T-helper 9 cell (primary cell): Measurements from ENCODE around the gene MSH2.
A peak's percentile ranks its signal among the peaks of the same experiment; 100 is the strongest.
"Not testable (repeated sequence)": the region's sequence is repeated elsewhere in the genome, so short reads cannot be mapped to it uniquely, and the experiment has no call there.

Experiments used
- DNase-seq: peaks from one replicate; pipeline ENCODE4 v3.0.0-alpha.2; 2020
- total RNA-seq, 2 donors: gene quantifications; one replicate each; lab custom pipeline; 2026; lab: John Stamatoyannopoulos, UW

The MSH2 gene
- 21.7 to 40.1 reads per million in 2 donors for total RNA-seq

DNA sequence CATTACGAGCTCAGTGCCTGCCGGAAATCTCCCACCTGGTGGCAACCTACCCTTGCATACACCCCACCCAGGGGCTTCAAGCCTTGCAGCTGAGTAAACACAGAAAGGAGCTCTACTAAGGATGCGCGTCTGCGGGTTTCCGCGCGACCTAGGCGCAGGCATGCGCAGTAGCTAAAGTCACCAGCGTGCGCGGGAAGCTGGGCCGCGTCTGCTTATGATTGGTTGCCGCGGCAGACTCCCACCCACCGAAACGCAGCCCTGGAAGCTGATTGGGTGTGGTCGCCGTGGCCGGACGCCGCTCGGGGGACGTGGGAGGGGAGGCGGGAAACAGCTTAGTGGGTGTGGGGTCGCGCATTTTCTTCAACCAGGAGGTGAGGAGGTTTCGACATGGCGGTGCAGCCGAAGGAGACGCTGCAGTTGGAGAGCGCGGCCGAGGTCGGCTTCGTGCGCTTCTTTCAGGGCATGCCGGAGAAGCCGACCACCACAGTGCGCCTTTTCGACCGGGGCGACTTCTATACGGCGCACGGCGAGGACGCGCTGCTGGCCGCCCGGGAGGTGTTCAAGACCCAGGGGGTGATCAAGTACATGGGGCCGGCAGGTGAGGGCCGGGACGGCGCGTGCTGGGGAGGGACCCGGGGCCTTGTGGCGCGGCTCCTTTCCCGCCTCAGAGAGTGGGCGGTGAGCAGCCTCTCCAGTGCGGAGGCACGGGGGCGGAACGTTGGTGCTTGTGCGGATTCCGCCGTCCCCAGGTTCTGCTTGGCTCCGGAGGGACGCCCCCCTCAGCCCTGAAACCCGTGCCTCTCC lies at the start of gene MSH2:
Gene MSH2 (plus strand): TSS at position 352 of the 804 bp plus-strand sequence. CDS start 36 bp downstream, at position 388.
- DNase-seq = peak; percentile 84

GRCh38 chr2:47354013-47354847 lies 48.7 kb upstream of the MSH2 start:
- no peak for DNase-seq

GRCh38 chr2:47354848-47355204 lies 48.1 kb upstream of the MSH2 start:
- DNase-seq = no peak

DNA sequence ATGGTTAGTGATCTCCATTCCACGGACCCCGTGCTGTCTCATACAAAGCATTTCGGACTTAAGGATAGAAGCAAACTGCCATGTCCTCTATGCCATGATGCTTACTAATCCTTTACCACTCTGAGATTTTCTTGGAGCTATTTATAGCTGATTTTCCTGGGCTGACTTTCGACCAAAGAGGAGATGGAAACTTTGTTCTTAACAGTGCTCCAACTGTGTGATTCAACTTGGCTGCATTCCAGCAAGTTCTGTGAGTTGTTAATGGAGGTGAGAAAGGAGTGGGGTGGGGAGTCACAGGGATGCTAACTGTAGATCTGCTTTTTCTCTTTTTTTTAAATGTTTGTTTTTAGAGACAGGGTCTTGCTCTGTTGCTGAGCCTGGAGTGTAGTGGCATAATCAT lies 45.5 kb upstream of the MSH2 start:
- DNase-seq = no peak

GRCh38 chr2:47359375-47359868 lies 43.5 kb upstream of the MSH2 start:
- no peak for DNase-seq

DNA sequence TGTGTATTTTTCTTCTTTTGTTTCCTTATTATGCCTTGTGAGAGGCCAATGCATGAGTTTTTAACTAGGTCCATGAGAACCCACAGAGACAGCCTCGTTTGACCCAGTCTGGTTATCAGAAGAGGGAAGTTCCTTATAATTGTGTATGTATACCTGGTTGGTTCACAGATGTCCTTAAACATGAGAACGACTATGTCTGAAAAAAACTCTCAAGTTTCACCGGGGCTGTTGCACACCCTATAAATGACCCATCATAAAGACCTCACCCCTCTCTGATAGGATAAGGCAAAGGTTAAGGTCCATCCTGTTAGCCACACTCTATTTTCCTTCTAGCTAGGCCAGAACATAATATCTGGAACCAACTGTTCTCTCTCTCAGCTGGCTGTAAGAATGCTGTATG lies 42.7 kb upstream of the MSH2 start:
- DNase-seq = no peak

DNA sequence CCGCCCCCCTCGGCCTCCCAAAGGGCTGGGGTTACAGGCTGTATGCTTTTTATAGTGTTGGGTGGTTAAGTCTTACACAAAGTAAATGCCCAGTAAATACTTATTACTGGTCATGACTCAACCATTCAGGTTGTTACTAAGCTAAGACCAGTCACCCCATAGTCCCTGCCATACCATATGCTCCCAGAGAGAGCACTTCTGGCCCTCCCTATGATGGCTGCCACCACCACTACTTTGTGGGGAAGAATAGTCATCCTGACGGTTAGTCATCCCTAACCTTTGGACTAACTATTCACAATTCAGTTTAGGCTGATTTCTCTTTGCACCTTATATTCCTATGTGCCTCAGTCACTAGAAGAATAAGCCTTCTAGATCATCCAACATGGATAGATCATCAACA lies 42.0 kb upstream of the MSH2 start:
- no peak for DNase-seq

DNA sequence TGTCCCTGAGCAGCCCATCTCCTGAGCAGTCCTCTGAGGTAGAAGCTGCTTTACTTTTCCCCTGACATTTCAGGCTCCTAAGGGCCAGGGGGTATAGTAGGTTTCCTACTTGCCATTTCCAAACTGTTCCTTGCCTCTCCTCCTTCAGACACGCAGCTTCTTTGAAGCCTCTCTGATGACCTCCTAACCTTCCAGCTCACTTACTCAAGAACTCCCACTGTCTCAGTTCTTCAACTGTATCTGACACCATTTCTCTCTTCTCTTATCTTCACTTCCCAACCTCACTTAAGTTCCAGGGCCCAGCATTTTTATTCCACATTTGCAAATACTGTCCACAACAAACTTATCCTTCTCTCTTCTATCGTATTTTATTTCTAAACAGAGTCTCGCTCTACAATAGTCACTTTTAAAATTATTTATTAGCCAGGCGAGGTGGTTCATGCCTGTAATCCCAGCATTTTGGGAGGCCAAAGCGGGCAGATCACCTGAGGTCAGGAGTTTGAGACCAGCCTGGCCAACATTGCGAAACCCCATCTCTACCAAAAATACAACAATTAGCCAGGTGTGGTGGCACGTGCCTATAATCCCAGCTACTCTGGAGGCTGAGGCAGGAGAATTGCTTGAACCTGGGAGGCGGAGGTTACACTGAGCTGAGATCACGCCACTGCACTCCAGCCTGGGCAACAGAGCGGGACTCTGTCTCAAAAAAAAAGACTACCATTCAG lies 41.3 kb upstream of the MSH2 start:
- not testable (repeated sequence) for DNase-seq

GRCh38 chr2:47373747-47374146 lies 29.2 kb upstream of the MSH2 start:
- no peak for DNase-seq

- DNase-seq = no peak
Measured at GRCh38 chr2:47375307-47375706, 27.6 kb upstream of the MSH2 start.

DNA sequence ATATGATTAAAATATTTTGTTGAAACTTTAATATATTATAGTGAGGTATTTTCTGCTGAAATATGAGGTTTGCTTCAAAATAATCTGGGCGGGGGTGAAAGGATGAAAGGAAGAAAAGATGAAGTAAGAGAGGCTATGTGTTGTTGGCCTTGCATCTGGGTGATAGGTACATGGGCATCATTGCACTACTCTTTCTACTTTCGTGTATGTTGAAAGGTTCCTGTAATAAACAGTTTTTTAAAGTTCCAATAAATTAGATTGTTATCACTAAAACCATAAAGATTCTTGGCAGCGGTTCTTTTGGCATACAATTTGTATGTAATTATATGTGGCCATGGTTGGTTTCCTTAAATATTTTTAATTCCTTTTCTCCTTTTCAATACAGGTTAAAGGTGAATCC lies 23.6 kb upstream of the MSH2 start:
- no peak for DNase-seq

GRCh38 chr2:47381408-47381807 lies 21.5 kb upstream of the MSH2 start:
- no peak for DNase-seq

DNA sequence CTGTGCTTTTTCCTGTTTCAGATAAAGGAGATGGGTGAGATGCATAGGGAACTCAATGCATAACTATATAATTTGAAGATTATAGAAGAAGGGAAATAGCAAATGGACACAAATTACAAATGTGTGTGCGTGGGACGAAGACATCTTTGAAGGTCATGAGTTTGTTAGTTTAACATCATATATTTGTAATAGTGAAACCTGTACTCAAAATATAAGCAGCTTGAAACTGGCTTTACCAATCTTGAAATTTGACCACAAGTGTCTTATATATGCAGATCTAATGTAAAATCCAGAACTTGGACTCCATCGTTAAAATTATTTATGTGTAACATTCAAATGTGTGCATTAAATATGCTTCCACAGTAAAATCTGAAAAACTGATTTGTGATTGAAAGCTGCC lies 16.4 kb upstream of the MSH2 start:
- no peak for DNase-seq

GRCh38 chr2:47388888-47389287 lies 14.1 kb upstream of the MSH2 start:
- DNase-seq = no peak

DNA sequence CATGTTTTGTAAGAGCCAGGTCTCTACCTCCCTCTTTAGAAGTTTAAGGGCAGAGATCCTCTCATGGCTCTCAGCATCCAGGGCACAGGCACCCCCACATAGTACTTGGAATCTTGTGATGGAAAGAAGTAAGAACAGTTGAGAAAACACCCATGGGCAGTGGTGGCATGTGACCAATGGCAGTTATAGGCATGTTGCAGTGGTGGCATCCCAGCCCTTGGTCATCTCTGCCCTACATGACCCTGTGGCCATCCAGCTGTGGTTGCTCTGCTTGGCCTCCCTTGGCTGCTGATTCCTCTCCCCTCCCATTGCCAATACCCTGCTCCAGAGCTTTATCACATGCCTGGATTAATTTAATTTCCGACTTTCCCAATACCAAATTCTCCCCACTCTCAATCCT lies 13.3 kb upstream of the MSH2 start:
- DNase-seq = no peak

- no peak for DNase-seq
Measured at GRCh38 chr2:47401789-47402554, 984 bp upstream of the MSH2 start.

GRCh38 chr2:47402555-47402804 lies 476 bp upstream of the MSH2 start:
- DNase-seq = no peak

DNA sequence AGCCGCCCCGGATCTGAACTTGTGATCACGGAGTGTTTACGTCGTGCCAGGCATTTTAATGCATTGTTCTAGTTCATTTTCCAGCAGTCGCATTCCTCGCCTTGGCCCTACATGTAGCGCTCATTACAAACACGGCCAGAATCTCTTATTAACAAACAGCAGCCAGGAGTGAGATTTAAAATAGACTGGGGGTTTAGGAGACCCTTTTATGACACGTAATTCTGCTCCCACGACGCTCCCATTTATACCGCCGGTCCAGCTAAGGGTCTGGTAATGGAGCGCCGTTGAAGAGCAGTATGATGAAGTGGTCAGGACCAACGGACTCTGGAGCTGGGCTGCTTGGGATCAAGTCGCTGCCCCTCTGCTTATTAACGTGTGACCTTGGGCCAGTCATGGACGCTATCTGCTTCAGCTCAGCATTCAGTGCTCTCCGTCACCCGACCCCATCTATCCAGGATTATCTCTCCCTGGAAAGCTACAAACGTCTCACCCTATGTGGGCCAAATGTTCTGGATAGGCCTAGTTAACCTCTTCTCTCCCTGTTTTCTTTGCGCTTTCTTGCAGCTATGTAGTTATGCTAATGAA lies 745 bp downstream of the MSH2 start:
- no peak for DNase-seq

- no peak for DNase-seq
Measured at GRCh38 chr2:47404356-47404755, 1.4 kb downstream of the MSH2 start.

- DNase-seq = no peak
Measured at GRCh38 chr2:47405757-47406156, 2.8 kb downstream of the MSH2 start.

GRCh38 chr2:47406649-47407330 lies 3.8 kb downstream of the MSH2 start:
- not testable (repeated sequence) for DNase-seq

GRCh38 chr2:47407976-47408375 lies 5.0 kb downstream of the MSH2 start:
- DNase-seq = not testable (repeated sequence)
